ENCODE data around the gene NIM1K.
"Not testable (repeated sequence)": the region's sequence is repeated elsewhere in the genome, so short reads cannot be mapped to it uniquely, and the experiment has no call there.

The NIM1K gene

GRCh38 chr5:43191740-43192557, at the start of gene NIM1K:
Gene NIM1K (plus strand): TSS chr5:43192225. CDS start chr5:43245776, 53,551 bp downstream.
- no peak for DNase-seq

DNA sequence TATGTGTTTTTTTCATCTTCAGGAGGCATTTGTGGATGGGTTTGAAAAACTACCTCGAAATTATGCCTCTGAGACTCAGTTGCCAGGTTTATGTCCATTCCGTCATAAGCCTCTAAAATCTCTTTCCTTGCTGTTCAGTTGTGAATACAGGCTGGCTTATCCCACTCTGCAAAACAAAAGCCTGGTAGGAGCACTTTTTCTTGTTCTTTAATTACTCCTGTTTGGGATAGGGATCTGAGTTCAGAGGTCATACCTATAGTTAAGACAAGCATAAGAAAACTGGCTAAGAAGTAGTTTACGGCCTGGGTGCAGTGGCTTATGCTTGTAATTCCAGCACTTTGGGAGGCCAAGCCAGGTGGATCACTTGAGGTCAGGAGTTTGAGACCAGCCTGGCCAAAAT, 47.0 kb upstream of the NIM1K start:
- no peak for DNase-seq

GRCh38 chr5:43146958-43147357, 45.1 kb upstream of the NIM1K start:
- DNase-seq, result no peak

DNA sequence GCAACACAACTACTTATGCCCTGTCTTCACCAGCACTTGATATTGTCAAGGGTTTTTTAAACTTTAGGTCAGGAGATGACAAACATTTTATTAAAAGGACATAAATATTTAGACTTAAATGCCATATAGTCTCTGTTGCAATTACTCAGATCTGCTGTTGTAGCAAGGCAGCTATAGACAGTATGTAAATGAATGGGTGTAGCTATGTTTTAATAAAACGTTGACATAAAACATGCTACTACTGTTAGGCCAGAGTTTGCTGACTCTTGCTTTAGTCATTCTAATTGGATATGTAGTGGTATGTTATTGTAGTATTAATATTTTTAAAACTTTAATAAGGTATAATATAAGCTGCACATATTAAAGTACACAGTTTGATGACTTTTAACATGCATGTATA, 43.6 kb upstream of the NIM1K start:
- DNase-seq, result no peak

DNA sequence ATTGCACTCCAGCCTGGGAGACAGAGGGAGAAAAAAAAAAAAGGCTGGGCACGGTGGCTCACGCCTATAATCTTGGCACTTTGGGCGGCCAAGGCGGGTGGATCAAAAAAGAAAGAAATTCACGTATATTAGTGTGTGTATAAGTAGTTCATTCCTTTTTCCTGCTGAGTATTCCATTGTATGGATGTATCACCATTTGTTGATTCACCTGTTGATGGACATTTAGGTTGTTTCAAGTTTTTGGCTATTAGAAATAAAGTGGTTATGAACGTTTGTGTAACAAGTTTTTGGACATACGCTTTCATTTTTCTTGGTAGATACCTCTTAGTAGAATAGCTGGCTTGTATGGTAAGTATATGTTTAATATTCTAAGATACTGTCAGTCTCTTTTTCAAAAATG, 42.8 kb upstream of the NIM1K start:
- no peak for DNase-seq

- DNase-seq, result no peak
Measured at GRCh38 chr5:43150075-43150474, 42.0 kb upstream of the NIM1K start.

GRCh38 chr5:43150748-43151147, 41.3 kb upstream of the NIM1K start:
- no peak for DNase-seq

DNA sequence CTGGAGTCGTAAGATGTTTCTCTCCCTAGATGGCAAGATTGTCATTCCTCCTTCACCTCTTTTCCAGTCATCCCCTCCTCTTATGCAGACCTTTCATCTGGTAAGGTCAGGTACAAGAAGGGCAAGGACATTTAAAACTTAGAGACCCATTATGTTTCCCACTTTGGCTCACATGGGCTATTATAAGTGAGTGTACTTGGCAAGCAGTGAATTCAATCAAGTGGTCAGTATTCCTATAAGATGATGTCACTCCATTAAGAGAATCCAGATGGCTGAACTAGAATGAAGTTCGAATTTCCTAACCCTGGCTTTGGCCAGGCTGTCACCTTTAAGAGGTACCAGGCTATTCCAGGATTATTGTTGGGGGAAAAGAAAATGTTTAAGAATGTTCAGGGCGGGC, 39.1 kb upstream of the NIM1K start:
- no peak for DNase-seq

- DNase-seq, result no peak
Measured at GRCh38 chr5:43154469-43154868, 37.6 kb upstream of the NIM1K start.

GRCh38 chr5:43155394-43156096, 36.5 kb upstream of the NIM1K start:
- no peak for DNase-seq

DNA sequence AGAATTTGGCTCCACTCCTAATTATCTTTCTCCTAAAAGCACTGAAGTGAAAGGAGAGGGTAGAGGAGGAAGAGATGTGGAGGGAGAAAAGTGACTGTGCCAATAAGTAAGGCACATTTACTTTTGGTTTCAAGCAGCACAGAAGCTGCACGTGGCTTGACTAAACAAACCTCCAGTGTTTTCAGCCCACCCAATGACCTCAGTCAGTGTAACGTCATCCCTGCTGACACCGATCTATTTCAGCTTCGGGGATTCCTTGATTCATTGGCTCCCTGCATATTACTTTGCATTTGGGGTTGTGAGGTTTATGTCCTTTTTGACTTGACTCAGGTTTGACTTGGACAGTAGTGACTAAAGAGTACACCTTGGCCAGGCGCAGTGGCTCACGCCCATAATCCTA, 35.6 kb upstream of the NIM1K start:
- no peak for DNase-seq

GRCh38 chr5:43157068-43157467, 35.0 kb upstream of the NIM1K start:
- no peak for DNase-seq

DNA sequence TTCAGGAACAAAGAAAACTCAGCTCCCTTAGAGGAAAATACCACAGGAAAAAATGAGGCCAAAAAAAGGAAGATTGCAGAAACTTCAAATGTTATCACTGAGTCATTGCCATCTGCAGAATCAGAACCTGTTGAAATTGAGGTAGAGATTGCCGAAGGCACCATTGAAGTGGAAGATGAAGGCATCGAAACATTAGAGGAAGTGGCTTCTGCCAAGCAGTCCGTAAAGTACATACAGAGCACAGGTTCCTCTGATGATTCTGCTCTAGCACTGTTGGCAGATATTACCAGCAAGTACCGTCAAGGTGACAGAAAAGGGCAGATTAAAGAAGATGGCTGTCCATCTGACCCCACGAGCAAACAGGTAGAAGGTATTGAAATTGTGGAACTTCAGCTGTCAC, 30.8 kb upstream of the NIM1K start:
- DNase-seq, result no peak

GRCh38 chr5:43164801-43165200, 27.2 kb upstream of the NIM1K start:
- not testable (repeated sequence) for DNase-seq

GRCh38 chr5:43165323-43165722, 26.7 kb upstream of the NIM1K start:
- no peak for DNase-seq

GRCh38 chr5:43168175-43168574, 23.9 kb upstream of the NIM1K start:
- no peak for DNase-seq

GRCh38 chr5:43171451-43171850, 20.6 kb upstream of the NIM1K start:
- DNase-seq, result no peak

DNA sequence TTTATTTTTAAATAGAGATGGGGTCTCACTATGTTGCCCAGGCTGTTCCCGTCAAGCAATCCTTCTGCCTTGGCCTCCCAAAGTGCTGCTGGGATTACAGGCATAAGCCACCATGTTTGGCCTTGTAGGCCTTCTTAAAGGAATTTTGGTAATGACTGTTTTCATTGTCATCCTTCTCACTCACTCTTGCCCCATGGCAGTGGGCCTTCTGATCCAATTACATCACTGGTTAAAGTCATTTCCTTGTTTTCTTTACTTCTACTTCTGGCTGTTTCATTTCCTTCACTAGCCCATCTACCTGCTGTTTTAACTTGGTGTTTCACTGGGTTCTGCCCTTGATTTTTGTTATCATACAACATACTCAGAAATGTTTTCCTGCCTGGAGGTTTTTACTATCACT, 20.1 kb upstream of the NIM1K start:
- no peak for DNase-seq

- DNase-seq, result no peak
Measured at GRCh38 chr5:43172779-43173178, 19.2 kb upstream of the NIM1K start.

GRCh38 chr5:43174586-43174985, 17.4 kb upstream of the NIM1K start:
- DNase-seq, result no peak

DNA sequence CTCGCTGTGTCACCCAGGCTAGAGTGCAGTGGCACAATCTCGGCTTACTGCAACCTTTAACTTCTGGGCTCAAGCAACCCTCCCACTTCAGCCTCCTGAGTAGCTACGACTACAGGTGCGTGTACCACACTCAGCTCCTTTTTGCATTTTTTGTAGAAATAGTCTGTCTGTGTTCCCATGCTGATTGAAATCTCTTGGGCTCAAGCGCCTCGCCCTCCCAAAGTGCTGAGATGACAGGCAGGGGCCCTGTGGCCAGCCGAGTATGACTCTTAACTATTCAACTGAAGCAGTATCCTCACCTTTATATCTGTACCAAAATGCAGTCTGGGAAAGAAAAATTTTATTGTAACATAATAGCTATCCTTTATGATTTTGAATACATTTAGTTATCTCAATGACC, 12.2 kb upstream of the NIM1K start:
- no peak for DNase-seq

DNA sequence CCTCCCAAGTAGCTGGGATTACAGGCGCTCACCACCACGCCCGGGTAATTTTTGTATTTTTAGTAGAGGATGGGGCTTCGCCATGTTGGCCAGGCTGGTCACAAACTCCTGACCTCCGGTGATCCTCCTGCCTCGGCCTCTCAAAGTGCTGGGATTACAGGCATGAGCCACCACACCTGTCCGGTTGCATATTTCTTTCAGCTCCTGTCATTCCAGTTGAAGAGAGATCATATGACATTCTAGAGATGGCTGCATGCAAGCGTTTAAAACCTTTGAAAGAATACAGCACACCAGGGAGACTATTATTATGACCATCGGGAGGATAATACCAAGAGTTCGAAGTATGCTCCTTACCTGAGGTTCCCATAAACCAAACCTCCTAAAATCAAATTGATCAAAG, 9.6 kb upstream of the NIM1K start:
- no peak for DNase-seq

- DNase-seq, result not testable (repeated sequence)
Measured at GRCh38 chr5:43183101-43183500, 8.9 kb upstream of the NIM1K start.

GRCh38 chr5:43190755-43191603, 1.0 kb upstream of the NIM1K start:
- no peak for DNase-seq
